OCI-LY3 (cell line): ENCODE results near the gene FAM169A.

Experiments used
- H2AFZ ChIP-seq: fragments of 200-600, 300-600 bp; shearing (Covaris generic); 2 replicates; pipeline ENCODE4 v1.6.0; 2014; ENCODE audit warnings: antibody characterized with exemption, low read depth, low read length
- H3K27ac ChIP-seq: fragments of 200-600, 300-600 bp; sonication (generic); 2 replicates; pipeline ENCODE4 v1.5.1; 2014; ENCODE audit warnings: mild to moderate bottlenecking, low read length, moderate library complexity, mixed read lengths
- H3K27me3 ChIP-seq: fragments of 200-600, 300-600 bp; sonication (generic); 2 replicates; pipeline ENCODE4 v1.6.1; 2014; ENCODE audit warnings: low read depth, low read length, mixed read lengths
- H3K36me3 ChIP-seq: fragments of 200-600, 300-600 bp; sonication (generic); replicated peaks from 2 replicates; pipeline ENCODE3; 2014; ENCODE audit warnings: low read depth, low read length, mixed read lengths
- H3K4me1 ChIP-seq: fragments of 300-600, 200-600 bp; sonication (generic); 2 replicates; pipeline ENCODE4 v1.6.1; 2014; ENCODE audit warnings: low read length, mixed read lengths
- H3K4me2 ChIP-seq: fragments of 200-600, 300-600 bp; sonication (generic); 2 replicates; pipeline ENCODE4 v1.6.1; 2014; ENCODE audit warnings: low read length, mixed read lengths
- H3K4me3 ChIP-seq: fragments of 300-600, 200-600 bp; sonication (generic); 2 replicates; pipeline ENCODE4 v1.5.1; 2014; ENCODE audit warnings: antibody characterized with exemption, mild to moderate bottlenecking, low read length, moderate library complexity
- H3K79me2 ChIP-seq: fragments of 300-600, 200-600 bp; shearing (Covaris generic); 2 replicates; pipeline ENCODE4 v1.6.1; 2014; ENCODE audit warnings: mild to moderate bottlenecking, low read length, mixed read lengths
- H3K9ac ChIP-seq: fragments of 300-600, 200-600 bp; shearing (Covaris generic); 2 replicates; pipeline ENCODE4 v1.6.0; 2014; ENCODE audit warnings: mild to moderate bottlenecking, low read length, moderate library complexity
- H3K9me3 ChIP-seq: fragments of 200-600, 300-600 bp; shearing (Covaris generic); 2 replicates; pipeline ENCODE4 v1.6.1; 2014; ENCODE audit warnings: low read length, mixed read lengths; ENCODE audit not compliant: insufficient read depth
- H4K20me1 ChIP-seq: fragments of 200-600, 300-600 bp; sonication (generic); 2 replicates; pipeline ENCODE4 v1.6.1; 2016; ENCODE audit warnings: low read length, mixed read lengths; ENCODE audit not compliant: insufficient read depth
- EZH2phosphoT487 ChIP-seq: fragments of 200-600 bp; shearing (Covaris generic); IDR thresholded peaks from 2 replicates; pipeline ENCODE4 v1.6.1; 2018; ENCODE audit warnings: antibody characterized with exemption, mixed run types, low read depth
- TF ChIP-seq, protein P1 (sequence below): fragments of 200-600, 300-600 bp; sonication (generic); IDR thresholded peaks from 2 replicates; pipeline ENCODE4 v1.5.1; 2014; ENCODE audit warnings: antibody characterized with exemption, low read length, low read depth

FAM169A gene

DNA sequence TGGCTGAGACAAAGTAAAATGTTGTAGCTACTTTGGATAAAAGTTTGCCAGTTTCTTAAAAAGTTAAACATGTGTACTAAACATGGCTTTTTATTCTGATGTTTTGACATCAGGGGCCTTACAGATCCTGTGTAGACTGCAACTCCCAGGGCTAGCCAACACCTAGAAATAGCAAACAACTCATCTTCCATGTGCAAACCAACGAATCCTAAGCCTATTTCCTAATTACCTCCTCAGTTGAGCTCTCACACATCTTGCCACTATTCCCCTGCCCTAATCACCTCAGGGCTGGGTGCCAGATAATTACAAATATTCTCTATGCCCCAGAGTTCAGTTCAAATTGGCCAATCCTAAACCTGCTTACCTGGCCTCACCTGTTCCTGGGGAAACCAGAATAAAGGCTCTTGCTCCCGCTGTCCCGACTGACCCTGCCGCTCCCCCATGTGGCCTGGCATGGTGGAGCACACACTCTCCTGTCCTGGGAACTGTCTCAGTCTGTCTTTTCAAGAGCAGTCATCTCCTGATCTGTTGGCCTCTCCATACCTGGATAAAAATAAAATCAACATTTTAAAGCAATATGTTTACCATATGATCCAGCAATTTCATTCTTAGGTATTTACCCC is 37.1 kb upstream of the FAM169A start:
- no peaks in the 10 kb centered on the region for H3K36me3 ChIP-seq
- no peak overlapping the region for H2AFZ ChIP-seq

DNA sequence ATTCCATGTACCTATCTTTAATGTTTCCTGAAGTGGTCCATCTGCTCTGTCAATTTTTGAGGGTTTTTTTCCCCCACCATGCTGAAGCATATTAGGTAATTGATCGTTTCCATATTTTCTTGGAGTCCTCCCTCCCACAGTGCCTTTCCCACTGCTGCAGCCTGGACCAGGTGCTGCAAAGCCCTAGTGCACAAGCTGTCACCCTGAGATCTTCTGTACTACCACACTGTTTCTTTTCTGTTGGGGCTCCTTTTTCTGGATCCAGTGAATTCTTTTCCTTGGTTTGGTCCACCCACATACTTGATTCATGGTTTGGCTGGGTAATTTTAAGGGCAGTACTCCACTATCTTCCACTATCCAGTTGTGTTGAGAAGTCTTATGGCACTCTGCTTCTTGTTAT is 30.9 kb upstream of the FAM169A start:
- TF ChIP-seq, protein P1, sequence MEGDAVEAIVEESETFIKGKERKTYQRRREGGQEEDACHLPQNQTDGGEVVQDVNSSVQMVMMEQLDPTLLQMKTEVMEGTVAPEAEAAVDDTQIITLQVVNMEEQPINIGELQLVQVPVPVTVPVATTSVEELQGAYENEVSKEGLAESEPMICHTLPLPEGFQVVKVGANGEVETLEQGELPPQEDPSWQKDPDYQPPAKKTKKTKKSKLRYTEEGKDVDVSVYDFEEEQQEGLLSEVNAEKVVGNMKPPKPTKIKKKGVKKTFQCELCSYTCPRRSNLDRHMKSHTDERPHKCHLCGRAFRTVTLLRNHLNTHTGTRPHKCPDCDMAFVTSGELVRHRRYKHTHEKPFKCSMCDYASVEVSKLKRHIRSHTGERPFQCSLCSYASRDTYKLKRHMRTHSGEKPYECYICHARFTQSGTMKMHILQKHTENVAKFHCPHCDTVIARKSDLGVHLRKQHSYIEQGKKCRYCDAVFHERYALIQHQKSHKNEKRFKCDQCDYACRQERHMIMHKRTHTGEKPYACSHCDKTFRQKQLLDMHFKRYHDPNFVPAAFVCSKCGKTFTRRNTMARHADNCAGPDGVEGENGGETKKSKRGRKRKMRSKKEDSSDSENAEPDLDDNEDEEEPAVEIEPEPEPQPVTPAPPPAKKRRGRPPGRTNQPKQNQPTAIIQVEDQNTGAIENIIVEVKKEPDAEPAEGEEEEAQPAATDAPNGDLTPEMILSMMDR: no peak
- no peak for TF ChIP-seq EZH2phosphoT487
- no peak overlapping the region for H3K9ac ChIP-seq
- no peaks in the 10 kb centered on the region for H3K36me3 ChIP-seq
- H3K27me3 ChIP-seq: no peaks in the 10 kb centered on the region
- no peak overlapping the region for H2AFZ ChIP-seq
- no peak overlapping the region for H3K4me3 ChIP-seq
- no peaks in the 10 kb centered on the region for H3K9me3 ChIP-seq
- no peaks in the 10 kb centered on the region for H4K20me1 ChIP-seq
- no peaks in the 10 kb centered on the region for H3K79me2 ChIP-seq
- H3K4me1 ChIP-seq: no peaks in the 10 kb centered on the region
- no peak overlapping the region for H3K4me2 ChIP-seq
- no peak overlapping the region for H3K27ac ChIP-seq

More for the DNA sequence above, 37.1 kb upstream of the FAM169A start:
- Histone ChIP-seq H3K79me2 (no peaks in the 10 kb centered on the region), H3K4me3 (no peak overlapping the region), H4K20me1 (no peaks in the 10 kb centered on the region), H3K9me3 (no peaks in the 10 kb centered on the region), H3K27ac (no peak overlapping the region), H3K27me3 (no peaks in the 10 kb centered on the region), H3K9ac (no peak overlapping the region), H3K4me2 (no peak overlapping the region), H3K4me1 (no peaks in the 10 kb centered on the region)
- TF ChIP-seq, protein P1: peak; percentile 41
- no peak for TF ChIP-seq EZH2phosphoT487

DNA sequence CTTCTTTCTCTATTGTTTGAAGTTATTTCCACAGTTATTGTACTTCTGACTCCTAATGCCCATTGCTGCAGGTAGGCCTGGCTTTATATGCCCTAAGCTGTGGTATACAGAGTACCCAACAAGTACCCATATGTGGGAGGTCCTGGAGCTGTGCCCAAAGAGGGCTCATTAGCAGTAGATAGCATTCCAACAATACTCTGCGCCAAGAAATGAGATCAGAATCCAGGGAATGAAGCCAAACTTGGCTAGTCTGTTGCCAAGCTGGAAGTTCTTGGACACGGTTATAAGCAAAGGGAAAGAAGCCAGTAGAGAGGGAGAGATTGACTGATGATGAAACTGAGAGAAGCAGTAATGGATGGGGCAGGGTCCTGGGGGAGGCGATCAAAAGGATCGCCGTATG is 29.7 kb upstream of the FAM169A start:
- H3K36me3 ChIP-seq: no peaks in the 10 kb centered on the region
- H3K4me2 ChIP-seq: no peak overlapping the region
- H3K9me3 ChIP-seq: no peaks in the 10 kb centered on the region
- no peaks in the 10 kb centered on the region for H3K27me3 ChIP-seq
- H2AFZ ChIP-seq: no peak overlapping the region
- TF ChIP-seq EZH2phosphoT487: no peak
- H3K79me2 ChIP-seq: no peaks in the 10 kb centered on the region
- H3K9ac ChIP-seq: no peak overlapping the region
- no peaks in the 10 kb centered on the region for H4K20me1 ChIP-seq
- no peak overlapping the region for H3K27ac ChIP-seq
- H3K4me3 ChIP-seq: no peak overlapping the region
- no peaks in the 10 kb centered on the region for H3K4me1 ChIP-seq

DNA sequence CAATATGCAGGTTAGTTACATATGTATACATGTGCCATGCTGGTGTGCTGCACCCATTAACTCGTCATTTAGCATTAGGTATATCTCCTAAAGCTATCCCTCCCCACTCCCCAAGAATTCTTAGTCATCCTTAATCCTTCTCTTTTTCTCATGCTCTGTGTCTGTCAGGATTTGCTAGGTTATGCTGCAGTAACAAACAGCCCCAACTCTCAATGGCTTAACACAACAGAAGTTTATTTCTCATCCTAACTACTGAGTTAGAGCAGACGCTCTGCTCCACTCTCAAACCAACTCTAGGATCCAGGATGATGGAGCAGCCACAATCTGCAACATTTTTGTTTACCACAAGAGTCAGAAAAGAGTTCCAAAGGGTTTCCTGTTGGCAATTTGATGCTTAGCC is 28.2 kb upstream of the FAM169A start:
- no peaks in the 10 kb centered on the region for H3K79me2 ChIP-seq
- H3K36me3 ChIP-seq: no peaks in the 10 kb centered on the region
- no peak overlapping the region for H2AFZ ChIP-seq
- H3K9me3 ChIP-seq: no peaks in the 10 kb centered on the region
- peaks cover 8% of the 10 kb centered on the region for H3K4me1 ChIP-seq
- no peaks in the 10 kb centered on the region for H4K20me1 ChIP-seq
- H3K4me3 ChIP-seq: no peak overlapping the region
- TF ChIP-seq, protein P1: no peak
- no peak for TF ChIP-seq EZH2phosphoT487
- no peak overlapping the region for H3K9ac ChIP-seq
- no peak overlapping the region for H3K4me2 ChIP-seq
- H3K27me3 ChIP-seq: no peaks in the 10 kb centered on the region
- H3K27ac ChIP-seq: no peak overlapping the region
